ENCODE results near the gene ZDHHC8. TPM values are rescaled to one million over a fixed set of nuclear protein-coding genes. Genes with fewer than 3 reads are reported as not detected.

ZDHHC8 gene
- total and polyA plus RNA-seq, 2 donors (not counting 3 experiments of a cell fraction or from before 2014, with no cell fraction given), result 49.8 to 131 TPM

DNA sequence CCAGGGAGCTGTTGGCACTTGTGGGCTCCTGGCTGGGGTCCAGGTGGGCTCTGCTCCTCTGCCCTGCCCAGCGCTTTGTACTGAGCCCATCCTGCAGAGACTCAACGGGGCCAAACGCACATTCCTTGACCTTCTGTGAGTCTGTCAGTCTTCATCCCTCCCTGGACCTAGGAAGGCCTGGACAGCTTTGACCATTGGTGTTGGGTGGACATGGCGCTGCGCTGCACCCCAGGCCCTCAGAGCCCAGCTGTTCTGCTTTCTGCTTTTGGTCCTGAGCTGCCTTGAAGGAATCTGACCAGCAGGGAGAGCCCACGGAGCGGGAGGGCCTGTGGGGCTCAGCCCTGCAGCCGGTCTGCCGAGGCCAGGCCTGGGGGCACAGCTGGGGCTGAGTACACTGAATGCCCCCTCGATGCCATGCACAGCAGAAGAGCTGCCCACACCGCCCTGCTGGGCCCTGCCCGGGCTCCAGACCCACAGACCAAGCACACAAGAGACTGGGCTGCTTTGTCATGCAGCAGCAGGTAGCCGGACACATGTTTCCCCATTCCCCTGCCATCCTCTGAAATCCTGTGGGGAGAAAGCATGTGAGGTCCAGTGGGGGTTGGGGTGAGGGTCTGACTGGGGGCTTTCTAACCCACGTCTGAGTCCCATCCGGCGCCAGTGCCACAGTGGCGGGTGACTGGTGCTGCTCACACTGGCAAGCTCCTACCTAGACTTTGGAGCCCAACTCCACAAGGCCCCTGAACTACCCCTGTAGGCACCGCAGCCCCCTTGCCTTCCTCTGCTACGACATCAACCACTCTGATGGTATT is 43.4 kb downstream of the ZDHHC8 start:
- BruUV-seq (replicated peaks), result no TSS peak
- H3K9me3 ChIP-seq (replicated peaks; ENCODE audit: control insufficient read depth, insufficient read depth, low read length), result no peaks in the 10 kb centered on the region
- dilution Hi-C loops (cut with MboI; ENCODE audit: extremely low pct_ligation_motif_present, low sequenced_read_pairs), result no loop called here
- no peaks in the 10 kb centered on the region for H4K20me1 ChIP-seq (replicated peaks; ENCODE audit: control insufficient read depth, extremely low read depth, insufficient read depth, low read length)
- H3K4me2 ChIP-seq (ENCODE audit: insufficient read depth, low read length), result no peak overlapping the region
- H3K36me3 ChIP-seq (ENCODE audit: control insufficient read depth in 2 of 2, extremely low read depth in 1 of 2, insufficient read depth in 2 of 2, low read length in 2 of 2), result no peaks in the 10 kb centered on the region
- FAIRE-seq, result no peak
- intact Hi-C loops (cut with micrococcal nuclease), result no loop called here
- no peak overlapping the region for H2AFZ ChIP-seq (ENCODE audit: low read depth, low read length)
- H3K4me3 ChIP-seq (replicated peaks in 1 of 3; ENCODE audit: insufficient read depth in 1 of 3, low read depth in 1 of 3, low read length in 3 of 3), result no peak overlapping the region
- no peak for TF ChIP-seq JUN (IDR thresholded peaks at IDR 0.05; ENCODE audit: borderline replicate concordance, insufficient read depth, insufficient read length, low read depth)
- TF ChIP-seq, protein P1, sequence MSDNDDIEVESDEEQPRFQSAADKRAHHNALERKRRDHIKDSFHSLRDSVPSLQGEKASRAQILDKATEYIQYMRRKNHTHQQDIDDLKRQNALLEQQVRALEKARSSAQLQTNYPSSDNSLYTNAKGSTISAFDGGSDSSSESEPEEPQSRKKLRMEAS (IDR thresholded peaks at IDR 0.05; ENCODE audit: insufficient read depth, insufficient read length), result no peak
- no peak for TF ChIP-seq GATA2 (IDR thresholded peaks at IDR 0.05; ENCODE audit: insufficient read depth, insufficient read length, low read depth, low read length)
- TF ChIP-seq MYC (IDR thresholded peaks at IDR 0.05; ENCODE audit: low read depth, low read length), result no peak
- TF ChIP-seq, protein P2, sequence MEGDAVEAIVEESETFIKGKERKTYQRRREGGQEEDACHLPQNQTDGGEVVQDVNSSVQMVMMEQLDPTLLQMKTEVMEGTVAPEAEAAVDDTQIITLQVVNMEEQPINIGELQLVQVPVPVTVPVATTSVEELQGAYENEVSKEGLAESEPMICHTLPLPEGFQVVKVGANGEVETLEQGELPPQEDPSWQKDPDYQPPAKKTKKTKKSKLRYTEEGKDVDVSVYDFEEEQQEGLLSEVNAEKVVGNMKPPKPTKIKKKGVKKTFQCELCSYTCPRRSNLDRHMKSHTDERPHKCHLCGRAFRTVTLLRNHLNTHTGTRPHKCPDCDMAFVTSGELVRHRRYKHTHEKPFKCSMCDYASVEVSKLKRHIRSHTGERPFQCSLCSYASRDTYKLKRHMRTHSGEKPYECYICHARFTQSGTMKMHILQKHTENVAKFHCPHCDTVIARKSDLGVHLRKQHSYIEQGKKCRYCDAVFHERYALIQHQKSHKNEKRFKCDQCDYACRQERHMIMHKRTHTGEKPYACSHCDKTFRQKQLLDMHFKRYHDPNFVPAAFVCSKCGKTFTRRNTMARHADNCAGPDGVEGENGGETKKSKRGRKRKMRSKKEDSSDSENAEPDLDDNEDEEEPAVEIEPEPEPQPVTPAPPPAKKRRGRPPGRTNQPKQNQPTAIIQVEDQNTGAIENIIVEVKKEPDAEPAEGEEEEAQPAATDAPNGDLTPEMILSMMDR (IDR thresholded peaks at IDR 0.05; ENCODE audit: extremely low read depth in 1 of 2, insufficient read depth in 1 of 2, low read depth in 1 of 2, low read length in 2 of 2), result no peak
- no peak for TF ChIP-seq POLR2AphosphoS5 (IDR thresholded peaks at IDR 0.05; ENCODE audit: insufficient read depth, low read depth, low read length)
- TF ChIP-seq EZH2 (IDR thresholded peaks at IDR 0.05; ENCODE audit: borderline replicate concordance, low read depth, low read length, severe bottlenecking), result no peak
- TF ChIP-seq POLR2A (IDR thresholded peaks at IDR 0.05; ENCODE audit: low read depth, low read length), result no peak
- TF ChIP-seq FOS (IDR thresholded peaks at IDR 0.05; ENCODE audit: borderline replicate concordance, insufficient read depth, low read length), result no peak
- POLR2A ChIA-PET, result no interaction called here
- H3K27ac ChIP-seq (ENCODE audit: insufficient read depth, low read depth, low read length), result no peak overlapping the region
- CTCF ChIA-PET, result interaction anchor here (1.2 to 2.9 kb wide), 3 partner anchors 18 to 111 kb away, joined by 3 to 19 read pairs (median 6); no protein-coding TSS in a partner anchor
- H3K9me1 ChIP-seq (replicated peaks; ENCODE audit: control insufficient read depth, extremely low read depth, insufficient read depth, low read length), result no peaks in the 10 kb centered on the region
- H3K4me1 ChIP-seq (ENCODE audit: control insufficient read depth, extremely low read depth, insufficient read depth, low read length), result no peaks in the 10 kb centered on the region
- no peaks in the 10 kb centered on the region for H3K27me3 ChIP-seq (ENCODE audit: control insufficient read depth in 2 of 2, insufficient read depth in 2 of 2, low read length in 2 of 2)
- H3K79me2 ChIP-seq (ENCODE audit: control insufficient read depth, insufficient read depth, low read length), result no peaks in the 10 kb centered on the region
- H3K9ac ChIP-seq (replicated peaks; ENCODE audit: extremely low read depth, insufficient read depth, low read length), result no peak overlapping the region
- no peak for DNase-seq (ENCODE audit: low read depth, low spot score)
